ENCODE data around the gene DNAJB11.

- peak; percentile 70 for TF ChIP-seq CTCF (IDR thresholded peaks at IDR 0.05; ENCODE audit: insufficient read depth, low read length)
- TF ChIP-seq POLR2AphosphoS5 (IDR thresholded peaks at IDR 0.05; ENCODE audit: low read depth) = no peak
- TF ChIP-seq SPI1 (IDR thresholded peaks at IDR 0.05; ENCODE audit: borderline replicate concordance, low read depth) = peak; percentile 22; the same call in 1 of the 2 replicates
- TF ChIP-seq REST (IDR thresholded peaks at IDR 0.05; ENCODE audit: insufficient replicate concordance, low read depth) = no peak
Observed at GRCh38 chr3:186617036-186617946, 46.8 kb downstream of the DNAJB11 start.

All from HL-60 (cell line).